GM23248 (cell line): Measurements from ENCODE around the gene DTNA.

ENCODE experiments used
- EZH2 ChIP-seq: fragments of 200-600 bp; sonication (generic); IDR thresholded peaks from 2 replicates; pipeline ENCODE4 v1.6.1; 2018; ENCODE audit warnings: antibody characterized with exemption, mild to moderate bottlenecking; ENCODE audit not compliant: insufficient read depth, poor library complexity, severe bottlenecking
- EZH2phosphoT487 ChIP-seq: fragments of 200-600 bp; sonication (generic); IDR thresholded peaks from 2 replicates; pipeline ENCODE4 v1.6.1; 2018; ENCODE audit warnings: antibody characterized with exemption, moderate library complexity, mild to moderate bottlenecking, low read depth; ENCODE audit not compliant: insufficient read depth

DNA sequence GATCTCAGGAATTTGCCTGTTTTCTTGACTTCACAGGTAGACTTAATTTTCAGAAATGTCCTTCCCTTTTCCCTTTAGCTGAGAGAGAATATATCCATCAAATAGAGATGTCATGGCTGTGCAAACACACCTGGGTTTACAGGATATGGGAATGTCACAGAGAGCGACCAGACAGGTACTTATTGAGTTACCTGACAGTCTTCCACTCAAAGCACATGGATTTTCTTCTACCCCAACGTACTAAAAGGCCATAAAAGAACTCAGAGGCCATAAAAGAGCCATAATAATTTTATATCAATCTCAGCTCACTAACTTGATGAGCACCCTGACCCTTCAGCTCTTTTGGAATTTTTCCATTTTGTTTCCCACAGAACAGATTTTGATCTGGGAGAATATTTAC is 5.3 kb upstream of the DTNA start:
- TF ChIP-seq EZH2phosphoT487 (no peak), EZH2 (no peak)
